BJ (cell line): ENCODE measurements around the gene C11orf98. TPM values are rescaled to one million over a fixed set of nuclear protein-coding genes. Genes with fewer than 3 reads are reported as not detected.
"Not testable (repeated sequence)": the region's sequence is repeated elsewhere in the genome, so short reads cannot be mapped to it uniquely, and the experiment has no call there.

Experiments
- CTCF ChIA-PET: fragments of 350-600 bp; formaldehyde crosslinking; extraction: SDS; loops from one replicate; lab custom pipeline; 2021; ENCODE audit warnings: antibody characterized with exemption, inconsistent platforms; lab: Yijun Ruan, JAX
- POLR2A ChIA-PET: fragments of 300-600 bp; sonication (Branson Sonifier 250); formaldehyde crosslinking; extraction: SDS; loops from one replicate; lab custom pipeline; 2021; ENCODE audit warnings: antibody characterized with exemption; lab: Charles Lee
- DNase-seq: peaks from one replicate; pipeline ENCODE4 v3.0.0-alpha.2; 2011; ENCODE audit warnings: low read depth
- H3K27me3 ChIP-seq: 2 replicates; pipeline ENCODE4 v1.6.0; 2011; ENCODE audit warnings: low read length; ENCODE audit not compliant: control insufficient read depth, insufficient read depth
- H3K36me3 ChIP-seq: 2 replicates; pipeline ENCODE4 v1.5.1; 2011; ENCODE audit warnings: low read length; ENCODE audit not compliant: control insufficient read depth, insufficient read depth
- H3K4me3 ChIP-seq: 2 replicates; pipeline ENCODE4 v1.5.1; 2011; ENCODE audit warnings: low read depth, mild to moderate bottlenecking, control low read depth, low read length
- CTCF ChIP-seq: IDR thresholded peaks from 2 replicates; pipeline ENCODE4 v1.5.1; 2011; ENCODE audit warnings: low read depth, mild to moderate bottlenecking, control low read depth, inconsistent platforms, low read length, moderate library complexity; ENCODE audit not compliant: insufficient read depth
- polyA plus RNA-seq: library from polyadenylated mRNA; depleted of rRNA; stranded (reverse); fragments of >200 nt; gene quantifications from 2 replicates; pipeline ENCODE4 v1.2.3, GENCODE V29; 2011

The C11orf98 gene
- polyA plus RNA-seq, 1 experiment = 45.2 TPM

DNA sequence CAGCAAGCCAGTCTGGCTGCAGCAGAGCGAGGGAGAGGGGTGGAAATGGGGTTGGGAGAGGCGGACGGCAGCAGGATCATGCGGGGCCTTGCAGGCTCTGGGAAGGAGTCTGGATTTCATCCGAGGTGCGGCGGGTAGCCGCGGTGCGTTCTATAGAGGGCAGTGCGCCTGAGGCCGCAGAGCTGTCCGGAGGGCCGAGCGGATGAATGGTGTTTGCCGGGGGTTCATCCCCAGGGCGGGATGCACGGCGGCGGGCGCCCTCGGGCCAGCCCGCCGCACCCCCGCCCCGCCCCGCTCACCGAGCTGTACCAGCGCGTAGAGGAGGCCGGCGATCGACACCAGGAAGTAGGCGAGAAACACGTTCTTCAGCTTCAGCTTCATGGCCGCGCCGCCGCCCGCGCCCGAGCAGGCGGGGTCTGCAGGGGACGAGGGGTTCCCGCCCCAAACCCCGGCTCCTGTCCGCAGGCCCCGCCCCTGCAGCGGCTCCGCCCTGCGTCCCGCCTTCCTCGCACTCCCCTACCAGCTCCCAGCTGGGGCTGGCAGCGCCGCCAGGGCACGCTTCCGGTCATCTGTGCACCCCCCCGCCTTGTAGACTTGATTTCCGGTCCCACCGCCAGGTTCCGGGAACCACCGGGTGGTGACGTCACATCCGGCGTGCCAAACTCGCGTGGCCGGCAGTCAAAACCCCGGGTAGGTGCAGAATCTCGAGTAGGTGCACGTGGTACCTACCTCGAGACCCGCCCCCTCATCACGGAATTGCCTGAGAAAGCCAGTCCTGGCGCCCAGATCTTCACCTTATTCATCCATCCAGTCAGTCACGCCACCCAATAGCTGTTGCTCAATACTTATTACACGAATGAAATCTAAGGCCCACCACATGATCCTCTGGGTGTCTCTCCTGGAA, 43.2 kb downstream of the C11orf98 start, which contains the start of gene B3GAT3:
Gene B3GAT3, minus strand, starts transcription at position 420 of the 904 bp plus-strand sequence. Its CDS starts 39 bp downstream, at position 381.
- POLR2A ChIA-PET = interaction anchor here (0.6 to 2.2 kb wide), 4 partner anchors 31 to 241 kb away, joined by 4 to 11 read pairs (median 6); partner anchors contain the start of genes C11orf98, CSKMT and INTS5
- no peak for TF ChIP-seq CTCF
- Histone ChIP-seq H3K4me3 (peak within 1 kb of the TSS; percentile 54), H3K36me3 (peaks cover 19% of the 10 kb centered on the region), H3K27me3 (no peaks in the 10 kb centered on the region)
- CTCF ChIA-PET = interaction anchor here (0.7 to 4.0 kb wide), 8 partner anchors 8 to 226 kb away, joined by 3 to 26 read pairs (median 3); partner anchors contain the start of genes C11orf98, CSKMT, EML3 and ROM1
- DNase-seq = peak; percentile 90

DNA sequence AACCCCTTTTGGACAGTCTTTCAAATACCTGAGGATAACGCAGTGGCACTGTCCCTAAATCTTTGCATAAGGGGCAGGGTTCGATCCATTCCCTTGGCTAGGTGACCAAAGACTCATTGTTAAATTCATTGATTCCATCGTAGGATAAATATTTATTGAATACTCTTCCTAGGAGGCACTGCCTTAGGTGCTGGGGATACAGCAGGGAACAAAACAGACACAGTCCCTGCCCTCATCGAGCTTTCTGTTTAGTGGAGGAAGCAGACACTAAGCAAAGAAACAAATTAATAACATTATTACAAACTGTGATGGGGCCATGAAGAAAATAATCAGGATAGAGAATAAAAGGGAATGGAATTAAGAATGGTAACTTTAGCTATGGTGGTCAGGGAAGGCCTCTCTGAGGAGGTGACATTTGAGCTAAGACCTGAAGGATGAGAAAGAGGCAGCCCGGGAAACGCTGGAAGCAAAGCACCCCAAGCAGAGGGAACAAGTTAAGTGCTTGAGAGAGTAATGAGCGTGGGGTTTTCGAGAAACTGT, 43.9 kb downstream of the C11orf98 start:
- CTCF ChIA-PET = interaction anchor here (1.0 to 4.0 kb wide), 6 partner anchors 9 to 227 kb away, joined by 3 to 26 read pairs (median 4); partner anchors contain the start of genes C11orf98, CSKMT, EML3 and ROM1

GRCh38 chr11:62616957-62617356, 48.1 kb downstream of the C11orf98 start:
- CTCF ChIA-PET, H3K36me3 ChIP-seq, H3K4me3 ChIP-seq, DNase-seq, H3K27me3 ChIP-seq: not testable (repeated sequence)
- POLR2A ChIA-PET = interaction anchor here (0.6 kb wide), 1 partner anchor 73 kb away, joined by 4 read pairs; no protein-coding TSS in a partner anchor

More for the DNA sequence above, 43.9 kb downstream of the C11orf98 start:
- POLR2A ChIA-PET = interaction anchor here (0.6 to 2.2 kb wide), 3 partner anchors 32 to 82 kb away, joined by 4 to 11 read pairs (median 6); partner anchors contain the start of genes C11orf98, CSKMT and INTS5
- no peak for TF ChIP-seq CTCF
- Histone ChIP-seq H3K27me3 (no peaks in the 10 kb centered on the region), H3K36me3 (peaks cover 14% of the 10 kb centered on the region), H3K4me3 (peak overlapping the region; percentile 54)
- DNase-seq = no peak

- Histone ChIP-seq H3K36me3 (peaks cover 9% of the 10 kb centered on the region), H3K27me3 (no peaks in the 10 kb centered on the region), H3K4me3 (no peak overlapping the region)
- ChIA-PET POLR2A (no interaction called here), CTCF (no interaction called here)
- TF ChIP-seq CTCF = no peak
- DNase-seq = no peak
Observed at GRCh38 chr11:62615521-62615920, 49.5 kb downstream of the C11orf98 start.

GRCh38 chr11:62614275-62614674, 50.7 kb downstream of the C11orf98 start:
- DNase-seq = no peak
- ChIA-PET POLR2A (no interaction called here), CTCF (no interaction called here)
- TF ChIP-seq CTCF = no peak
- Histone ChIP-seq H3K27me3 (no peaks in the 10 kb centered on the region), H3K36me3 (peaks cover 12% of the 10 kb centered on the region), H3K4me3 (no peak overlapping the region)
